IMR-90 (cell line): ENCODE measurements around the gene C3orf52. TPM values are rescaled to one million over a fixed set of nuclear protein-coding genes. Genes with fewer than 3 reads are reported as not detected.

ENCODE experiments used
- ATAC-seq: fragments of 200-7000 bp; cut with Tn5 transposase; 2 replicates; pipeline ENCODE4 v1.9.1; 2020; ENCODE audit warnings: low read depth, mild to moderate bottlenecking, moderate library complexity
- BruUV-seq: library from RNA; stranded (reverse); fragments of 400-500 nt; replicated peaks from 2 replicates; lab custom pipeline; 2021; lab: Mats Ljungman, UMichigan
- CTCF ChIA-PET: fragments of 300-600 bp; formaldehyde crosslinking; extraction: SDS; loops from one replicate; lab custom pipeline; 2021; ENCODE audit warnings: antibody characterized with exemption; lab: Yijun Ruan, JAX
- POLR2A ChIA-PET: fragments of 300-600 bp; sonication (Branson Sonifier 250); formaldehyde crosslinking; loops from one replicate; lab custom pipeline; 2022; ENCODE audit warnings: antibody characterized with exemption; ENCODE audit not compliant: unreplicated experiment; lab: Charles Lee
- DNase-seq: peaks from one replicate; pipeline ENCODE4 v3.0.0; 2013
- H2AFZ ChIP-seq: replicated peaks from 2 replicates; pipeline ENCODE3; 2013; ENCODE audit warnings: low read length, mild to moderate bottlenecking; ENCODE audit not compliant: poor library complexity
- H2AK5ac ChIP-seq: 2 replicates; pipeline ENCODE4 v1.6.1; 2013; ENCODE audit warnings: low read depth, low read length, inconsistent platforms
- H2AK9ac ChIP-seq: replicated peaks from 2 replicates; pipeline ENCODE3; 2013; ENCODE audit warnings: mild to moderate bottlenecking, low read depth, low read length, moderate library complexity; ENCODE audit not compliant: poor library complexity
- H2BK120ac ChIP-seq: 2 replicates; pipeline ENCODE4 v1.6.1; 2013; ENCODE audit warnings: low read depth, low read length, inconsistent platforms
- H2BK15ac ChIP-seq: 3 replicates; pipeline ENCODE4 v1.6.1; 2013; ENCODE audit warnings: low read depth, low read length, inconsistent platforms
- H2BK20ac ChIP-seq: 2 replicates; pipeline ENCODE4 v1.6.1; 2013; ENCODE audit warnings: low read depth, mild to moderate bottlenecking, inconsistent platforms, low read length, moderate library complexity
- H2BK5ac ChIP-seq: 2 replicates; pipeline ENCODE4 v1.6.1; 2013; ENCODE audit warnings: mild to moderate bottlenecking, low read depth, low read length, inconsistent platforms; ENCODE audit not compliant: poor library complexity, severe bottlenecking
- H3K14ac ChIP-seq: replicated peaks from 2 replicates; pipeline ENCODE4 v1.6.1; 2013; ENCODE audit warnings: low read depth, low read length, inconsistent platforms
- H3K18ac ChIP-seq: 2 replicates; pipeline ENCODE4 v1.6.1; 2013; ENCODE audit warnings: low read depth, low read length, control low read depth
- H3K23ac ChIP-seq: 2 replicates; pipeline ENCODE4 v1.6.1; 2013; ENCODE audit warnings: low read depth, low read length, inconsistent platforms
- H3K27ac ChIP-seq: 2 replicates; pipeline ENCODE4 v1.5.1; 2013; ENCODE audit warnings: mild to moderate bottlenecking, control low read depth, low read length; ENCODE audit not compliant: insufficient read depth
- H3K27me3 ChIP-seq: 2 replicates; pipeline ENCODE4 v1.6.1; 2013; ENCODE audit warnings: low read length; ENCODE audit not compliant: control insufficient read depth, insufficient read depth
- H3K36me3 ChIP-seq: 2 replicates; pipeline ENCODE4 v1.6.1; 2013; ENCODE audit warnings: low read length, mixed read lengths; ENCODE audit not compliant: control insufficient read depth, insufficient read depth
- H3K4ac ChIP-seq: 2 replicates; pipeline ENCODE4 v1.6.1; 2013; ENCODE audit warnings: low read depth, low read length, inconsistent platforms
- H3K4me1 ChIP-seq: 2 replicates; pipeline ENCODE4 v1.6.1; 2013; ENCODE audit warnings: low read length, mixed read lengths; ENCODE audit not compliant: control insufficient read depth, insufficient read depth
- H3K4me2 ChIP-seq: 2 replicates; pipeline ENCODE4 v1.6.1; 2013; ENCODE audit warnings: low read depth, mild to moderate bottlenecking, control low read depth, low read length, moderate library complexity
- H3K4me3 ChIP-seq: 2 replicates; pipeline ENCODE4 v1.5.1; 2013; ENCODE audit warnings: low read depth, mild to moderate bottlenecking, control low read depth, low read length, moderate library complexity; ENCODE audit not compliant: insufficient read depth
- H3K56ac ChIP-seq: 2 replicates; pipeline ENCODE4 v1.6.1; 2013; ENCODE audit warnings: low read length, inconsistent platforms; ENCODE audit not compliant: insufficient read depth; ENCODE audit errors: extremely low read depth
- H3K79me1 ChIP-seq, 2 experiments: 2 replicates each; pipeline ENCODE4 v1.6.1; 2013; ENCODE audit warnings: low read length in 2 of 2, inconsistent platforms in 1 of 2, low read depth in 1 of 2
- H3K9ac ChIP-seq: 2 replicates; pipeline ENCODE4 v1.6.1; 2013; ENCODE audit warnings: low read depth, low read length, control low read depth
- H3K9me1 ChIP-seq: 2 replicates; pipeline ENCODE4 v1.6.1; 2013; ENCODE audit warnings: low read length, inconsistent platforms; ENCODE audit not compliant: insufficient read depth
- H3K9me3 ChIP-seq: 2 replicates; pipeline ENCODE4 v1.6.1; 2013; ENCODE audit warnings: low read length; ENCODE audit not compliant: control insufficient read depth, insufficient read depth
- H4K20me1 ChIP-seq: 2 replicates; pipeline ENCODE4 v1.6.1; 2013; ENCODE audit warnings: low read length, inconsistent platforms; ENCODE audit not compliant: insufficient read depth
- H4K5ac ChIP-seq: 2 replicates; pipeline ENCODE4 v1.6.1; 2013; ENCODE audit warnings: mild to moderate bottlenecking, low read depth, low read length, control low read depth
- H4K8ac ChIP-seq, 2 experiments: 2 replicates each; pipeline ENCODE4 v1.6.1; 2013; ENCODE audit warnings: low read depth in 2 of 2, low read length in 2 of 2, control low read depth in 1 of 2, inconsistent platforms in 1 of 2
- H4K91ac ChIP-seq: 2 replicates; pipeline ENCODE4 v1.6.1; 2013; ENCODE audit warnings: low read depth, low read length, inconsistent platforms; ENCODE audit not compliant: insufficient read depth
- BHLHE40 ChIP-seq: fragments of 150-350 bp; IDR thresholded peaks from 2 replicates; pipeline ENCODE4 v1.6.1; 2016; ENCODE audit warnings: mild to moderate bottlenecking, low read depth, low read length
- CEBPB ChIP-seq: IDR thresholded peaks from 2 replicates; pipeline ENCODE4 v1.6.1; 2012; ENCODE audit warnings: low read depth, low read length, improper control_type of control experiment
- CHD1 ChIP-seq: IDR thresholded peaks from 2 replicates; pipeline ENCODE4 v1.6.1; 2012; ENCODE audit warnings: low read depth, low read length, improper control_type of control experiment
- CTCF ChIP-seq: conservative IDR thresholded peaks from 2 replicates; pipeline ENCODE4 v1.5.1; 2012; ENCODE audit warnings: mild to moderate bottlenecking, low read depth, low read length, improper control_type of control experiment
- ELK1 ChIP-seq: fragments of 150-350 bp; IDR thresholded peaks from 2 replicates; pipeline ENCODE4 v1.6.1; 2016; ENCODE audit warnings: low read depth, mild to moderate bottlenecking, low read length, moderate library complexity, borderline replicate concordance
- FOS ChIP-seq: fragments of 150-350 bp; IDR thresholded peaks from 2 replicates; pipeline ENCODE4 v1.6.1; 2016; ENCODE audit warnings: low read depth, low read length
- MAFK ChIP-seq: IDR thresholded peaks from 2 replicates; pipeline ENCODE4 v1.6.1; 2012; ENCODE audit warnings: low read depth, low read length, improper control_type of control experiment
- MAZ ChIP-seq: IDR thresholded peaks from 2 replicates; pipeline ENCODE4 v1.6.1; 2012; ENCODE audit warnings: low read depth, mild to moderate bottlenecking, low read length, improper control_type of control experiment, moderate library complexity, borderline replicate concordance
- MXI1 ChIP-seq: IDR thresholded peaks from 2 replicates; pipeline ENCODE4 v1.6.1; 2012; ENCODE audit warnings: low read depth, mild to moderate bottlenecking, low read length, moderate library complexity, borderline replicate concordance
- NFE2L2 ChIP-seq: fragments of 150-350 bp; IDR thresholded peaks from 2 replicates; pipeline ENCODE4 v1.6.1; 2016; ENCODE audit warnings: low read depth, mild to moderate bottlenecking, low read length
- POLR2A ChIP-seq: IDR thresholded peaks from 2 replicates; pipeline ENCODE4 v1.6.1; 2012; ENCODE audit warnings: mild to moderate bottlenecking, low read depth, low read length
- RAD21 ChIP-seq: IDR thresholded peaks from 2 replicates; pipeline ENCODE4 v1.6.1; 2012; ENCODE audit warnings: low read length, improper control_type of control experiment
- RCOR1 ChIP-seq: IDR thresholded peaks from 2 replicates; pipeline ENCODE4 v1.6.1; 2012; ENCODE audit warnings: mild to moderate bottlenecking, low read length, improper control_type of control experiment; ENCODE audit not compliant: insufficient replicate concordance
- RFX5 ChIP-seq: IDR thresholded peaks from 2 replicates; pipeline ENCODE4 v1.8.0; 2012; ENCODE audit warnings: low read depth, mild to moderate bottlenecking, low read length, moderate library complexity
- SMC3 ChIP-seq: fragments of 150-350 bp; IDR thresholded peaks from 2 replicates; pipeline ENCODE4 v1.6.1; 2016; ENCODE audit warnings: low read depth, mild to moderate bottlenecking, antibody characterized with exemption, low read length, moderate library complexity
- USF2 ChIP-seq: fragments of 150-350 bp; IDR thresholded peaks from 2 replicates; pipeline ENCODE4 v1.6.1; 2017; ENCODE audit warnings: mild to moderate bottlenecking, antibody characterized with exemption, low read length, low read depth
- dilution Hi-C: fragments of 300-500 bp; cut with HindIII; formaldehyde crosslinking; loops from one replicate; pipeline ENCODE4 v1.14.3; 2018; ENCODE audit warnings: low sequenced_read_pairs; ENCODE audit not compliant: unreplicated experiment
- in situ Hi-C: fragments of 300-500 bp; cut with MboI; formaldehyde crosslinking; loops from 3 replicates; pipeline ENCODE4 v1.14.3; 2019; ENCODE audit warnings: low sequenced_read_pairs, inconsistent platforms, mixed read lengths
- intact Hi-C: fragments of 100-400 bp; cut with micrococcal nuclease; formaldehyde crosslinking; loops from 2 replicates; pipeline ENCODE4 v1.10.0; 2022
- polyA plus RNA-seq, 3 experiments: library from polyadenylated mRNA; depleted of rRNA; stranded (reverse); fragments of >200 nt; gene quantifications; 2 replicates each; pipeline ENCODE4 v1.2.3, GENCODE V29; 2012; ENCODE audit warnings: low replicate concordance in 1 of 3
- total RNA-seq: library from RNA; depleted of rRNA; stranded (reverse); fragments of >200 nt; gene quantifications from 2 replicates; pipeline ENCODE4 v1.2.3, GENCODE V29; 2012

C3orf52 gene
- total and polyA plus RNA-seq, 2 of the 4 experiments (the other 2 are of a cell fraction), result 7.5 to 12.5 TPM

- H2AK9ac ChIP-seq, result no peak overlapping the region
- dilution Hi-C loops (no loop called here), intact Hi-C loops (loop anchor here (5.0 kb wide), 1 partner anchor 324 kb away; no protein-coding TSS in a partner anchor), in situ Hi-C loops (no loop called here)
- H4K5ac ChIP-seq, result no peak overlapping the region
- no peak overlapping the region for H3K4me2 ChIP-seq
- no peak overlapping the region for H2BK15ac ChIP-seq
- no peak overlapping the region for H3K4ac ChIP-seq
- H2BK120ac ChIP-seq, result no peak overlapping the region
- H3K36me3 ChIP-seq, result no peaks in the 10 kb centered on the region
- H2BK5ac ChIP-seq, result no peak overlapping the region
- no peaks in the 10 kb centered on the region for H3K9me3 ChIP-seq
- H3K14ac ChIP-seq, result no peak overlapping the region
- TF ChIP-seq CEBPB, result no peak
- TF ChIP-seq CTCF, result no peak
- no peak for TF ChIP-seq POLR2A
- no peak for TF ChIP-seq RCOR1
- no peak for TF ChIP-seq MAZ
- no peak for TF ChIP-seq USF2
- no peak for TF ChIP-seq BHLHE40
- no peak for TF ChIP-seq SMC3
- no peak for TF ChIP-seq MXI1
- no peak for TF ChIP-seq MAFK
- no peak for TF ChIP-seq ELK1
- no peak for TF ChIP-seq RFX5
- TF ChIP-seq NFE2L2, result no peak
- TF ChIP-seq RAD21, result no peak
- TF ChIP-seq FOS, result no peak
- no peak for TF ChIP-seq CHD1
- H4K20me1 ChIP-seq, result no peaks in the 10 kb centered on the region
- no TSS peak for BruUV-seq
- ChIA-PET POLR2A (no interaction called here), CTCF (interaction anchor here (1.2 kb wide), 1 partner anchor 326 kb away, joined by 3 read pairs; no protein-coding TSS in a partner anchor)
- no peaks in the 10 kb centered on the region for H3K9me1 ChIP-seq
- H3K27me3 ChIP-seq, result no peaks in the 10 kb centered on the region
- H3K18ac ChIP-seq, result no peak overlapping the region
- H3K27ac ChIP-seq, result no peak overlapping the region
- DNase-seq (no peak), ATAC-seq (no peak)
- H2AK5ac ChIP-seq, result no peak overlapping the region
- H3K79me1 ChIP-seq, result no peaks in the 10 kb centered on the region
- no peak overlapping the region for H3K56ac ChIP-seq
- no peak overlapping the region for H2AFZ ChIP-seq
- no peak overlapping the region for H3K9ac ChIP-seq
- no peak overlapping the region for H3K4me3 ChIP-seq
- no peak overlapping the region for H2BK20ac ChIP-seq
- no peak overlapping the region for H3K23ac ChIP-seq
- H4K91ac ChIP-seq, result no peak overlapping the region
- H3K4me1 ChIP-seq, result peaks cover 1% of the 10 kb centered on the region; the same call in 1 of the 2 replicates
- H4K8ac ChIP-seq, result no peak overlapping the region
Measured at GRCh38 chr3:112041321-112041720, 44.9 kb upstream of the C3orf52 start.
